ENCODE data around the gene TPRG1. TPM values are rescaled to one million over a fixed set of nuclear protein-coding genes. Genes with fewer than 3 reads are reported as not detected.

TPRG1 gene
- total RNA-seq, 4 donors from 2014 or later: 1.3 to 3.0 (median 2.5) TPM

- H3K27me3 ChIP-seq: no peaks in the 10 kb centered on the region
- H3K4me3 ChIP-seq: no peak overlapping the region
- no peaks in the 10 kb centered on the region for H3K9me3 ChIP-seq
- no peak overlapping the region for H3K27ac ChIP-seq
- no peaks in the 10 kb centered on the region for H3K36me3 ChIP-seq
- WGBS, 2 donors (ENCODE audit: low coverage in 1 of 2): 91 to 96% methylated on average over 5 of the region's 5 CpGs
- TF ChIP-seq POLR2AphosphoS5 (IDR thresholded peaks at IDR 0.05): no peak
- no peak for TF ChIP-seq EP300 (IDR thresholded peaks at IDR 0.05)
- TF ChIP-seq CTCF (IDR thresholded peaks at IDR 0.05): no peak
- TF ChIP-seq POLR2A (IDR thresholded peaks at IDR 0.05): no peak
- ATAC-seq: no peak
- no peaks in the 10 kb centered on the region for H3K4me1 ChIP-seq
These were observed 168.2 kb downstream of the TPRG1 start for GRCh38 chr3:189339996-189340395.

GRCh38 chr3:189340680-189341460, 169.1 kb downstream of the TPRG1 start:
- Histone ChIP-seq H3K36me3 (no peaks in the 10 kb centered on the region), H3K4me1 (no peaks in the 10 kb centered on the region), H3K4me3 (no peak overlapping the region), H3K9me3 (no peaks in the 10 kb centered on the region), H3K27me3 (no peaks in the 10 kb centered on the region), H3K27ac (no peak overlapping the region)
- TF ChIP-seq POLR2AphosphoS5 (IDR thresholded peaks at IDR 0.05) (no peak), POLR2A (IDR thresholded peaks at IDR 0.05) (no peak), CTCF (IDR thresholded peaks at IDR 0.05) (no peak), EP300 (IDR thresholded peaks at IDR 0.05) (no peak)
- no peak for ATAC-seq
- 47 to 83% methylated on average over 2 to 6 of the region's 7 CpGs for WGBS, 2 donors (ENCODE audit: low coverage in 1 of 2)

GRCh38 chr3:189342811-189343210, 171.0 kb downstream of the TPRG1 start:
- no peak for ATAC-seq
- H3K4me3 ChIP-seq: no peak overlapping the region
- no peak overlapping the region for H3K27ac ChIP-seq
- TF ChIP-seq EP300 (IDR thresholded peaks at IDR 0.05) (no peak), POLR2A (IDR thresholded peaks at IDR 0.05) (no peak), POLR2AphosphoS5 (IDR thresholded peaks at IDR 0.05) (no peak), CTCF (IDR thresholded peaks at IDR 0.05) (no peak)
- H3K27me3 ChIP-seq: no peaks in the 10 kb centered on the region
- 80 to 90% methylated on average over 1 of the region's 1 CpG for WGBS, 2 donors (ENCODE audit: low coverage in 1 of 2)
- H3K4me1 ChIP-seq: no peaks in the 10 kb centered on the region
- H3K9me3 ChIP-seq: no peaks in the 10 kb centered on the region
- H3K36me3 ChIP-seq: no peaks in the 10 kb centered on the region

GRCh38 chr3:189344996-189345395, 173.2 kb downstream of the TPRG1 start:
- H3K27ac ChIP-seq: no peak overlapping the region
- H3K4me1 ChIP-seq: no peaks in the 10 kb centered on the region
- no peaks in the 10 kb centered on the region for H3K9me3 ChIP-seq
- H3K27me3 ChIP-seq: no peaks in the 10 kb centered on the region
- no peaks in the 10 kb centered on the region for H3K36me3 ChIP-seq
- TF ChIP-seq POLR2AphosphoS5 (IDR thresholded peaks at IDR 0.05) (no peak), CTCF (IDR thresholded peaks at IDR 0.05) (no peak), POLR2A (IDR thresholded peaks at IDR 0.05) (no peak), EP300 (IDR thresholded peaks at IDR 0.05) (no peak)
- H3K4me3 ChIP-seq: no peak overlapping the region
- no peak for ATAC-seq
- 63 to 83% methylated on average over 5 of the region's 5 CpGs for WGBS, 2 donors (ENCODE audit: low coverage in 1 of 2)

- no peaks in the 10 kb centered on the region for H3K36me3 ChIP-seq
- no peak overlapping the region for H3K27ac ChIP-seq
- TF ChIP-seq POLR2A (IDR thresholded peaks at IDR 0.05) (no peak), POLR2AphosphoS5 (IDR thresholded peaks at IDR 0.05) (no peak), EP300 (IDR thresholded peaks at IDR 0.05) (no peak), CTCF (IDR thresholded peaks at IDR 0.05) (no peak)
- no peaks in the 10 kb centered on the region for H3K27me3 ChIP-seq
- no peaks in the 10 kb centered on the region for H3K9me3 ChIP-seq
- no peaks in the 10 kb centered on the region for H3K4me1 ChIP-seq
- ATAC-seq: no peak
- no peak overlapping the region for H3K4me3 ChIP-seq
- WGBS, 2 donors (ENCODE audit: low coverage in 1 of 2): 5 to 16% methylated on average over 2 to 3 of the region's 3 CpGs
These were observed 178.0 kb downstream of the TPRG1 start for GRCh38 chr3:189349772-189350171.

All from gastroesophageal sphincter (tissue), 4 donors.